Measurements from ENCODE around the gene DMPK. TPM values are rescaled to one million over a fixed set of nuclear protein-coding genes. Genes with fewer than 3 reads are reported as not detected.

Gene DMPK
- total and polyA plus RNA-seq, 9 of the 15 experiments (the other 6 are each of a cell fraction or from before 2014, with no cell fraction given), result 0.24 to 31.3 (median 7.3) TPM

DNA sequence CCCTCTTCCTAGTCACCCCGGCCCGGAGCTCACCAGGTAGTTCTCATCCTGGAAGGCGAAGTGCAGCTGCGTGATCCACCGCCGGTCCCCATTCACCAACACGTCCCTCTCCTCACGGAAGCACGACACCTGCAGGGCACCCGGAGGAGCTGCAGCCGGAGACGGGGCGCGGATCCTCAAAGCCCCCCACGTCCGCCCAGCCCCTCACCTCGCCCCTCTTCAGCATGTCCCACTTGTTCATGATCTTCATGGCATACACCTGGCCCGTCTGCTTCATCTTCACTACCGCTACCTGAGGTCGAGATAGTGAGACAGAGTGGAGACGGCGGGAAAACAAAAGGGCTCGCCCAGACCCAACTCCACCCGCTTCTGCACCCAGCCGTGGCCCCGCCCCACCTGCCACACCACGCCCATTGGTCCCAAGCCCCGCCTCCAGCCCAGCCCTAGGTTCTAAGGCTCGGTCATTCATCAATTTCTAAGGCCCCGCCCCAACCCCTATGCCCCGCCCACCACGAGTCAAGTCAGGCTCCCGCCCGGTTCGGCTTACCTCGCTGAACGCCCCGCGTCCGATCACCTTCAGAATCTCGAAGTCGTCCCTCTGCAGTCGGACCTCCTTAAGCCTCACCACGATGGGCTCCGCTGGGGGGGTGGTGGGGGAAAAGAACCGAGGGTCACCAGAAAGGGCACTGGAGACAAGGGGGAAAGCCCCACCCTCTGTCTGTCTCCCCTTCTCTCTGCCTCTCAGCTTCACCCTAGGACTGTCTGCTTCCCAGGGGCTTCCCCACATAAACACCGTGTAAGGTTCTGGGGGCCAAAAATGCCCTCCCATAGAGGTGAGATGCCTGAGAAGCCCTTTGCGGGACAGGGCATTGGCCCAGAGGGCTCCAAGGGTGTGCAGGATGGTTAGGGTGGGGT lies 2.8 kb downstream of the DMPK start (continued):
- TF ChIP-seq ZBTB7A (IDR thresholded peaks at IDR 0.05; ENCODE audit: borderline replicate concordance, control insufficient read depth, low read depth, low read length), result peak; percentile 99
- no peak for TF ChIP-seq DDX20 (tag; IDR thresholded peaks at IDR 0.05; ENCODE audit: low read depth)
- TF ChIP-seq RAD51 (IDR thresholded peaks at IDR 0.05; ENCODE audit: borderline replicate concordance, low read depth), result no peak
- peak; percentile 69; the same call in 1 of the 2 replicates for TF ChIP-seq SMAD3 (CRISPR knock-in tag; conservative IDR thresholded peaks at IDR 0.05)
- TF ChIP-seq ZNF699 (CRISPR knock-in tag; IDR thresholded peaks at IDR 0.05; ENCODE audit: insufficient replicate concordance), result no peak
- TF ChIP-seq SRSF7 (optimal IDR thresholded peaks at IDR 0.05; ENCODE audit: low read depth, low read length), result no peak
- TF ChIP-seq RBM15 (IDR thresholded peaks at IDR 0.05; ENCODE audit: insufficient read depth, low read length), result no peak
- no peak for TF ChIP-seq CCNT2 (IDR thresholded peaks at IDR 0.05; ENCODE audit: borderline replicate concordance, extremely low read depth, insufficient read length, low read depth, low read length)
- no peak for TF ChIP-seq NCOA2 (IDR thresholded peaks at IDR 0.05; ENCODE audit: partially characterized antibody in 2 of 2)
- no peak for TF ChIP-seq GMEB1 (CRISPR knock-in tag; IDR thresholded peaks at IDR 0.05)

All from K562 (cell line).